ENCODE data around the gene ERC1. TPM values are rescaled to one million over a fixed set of nuclear protein-coding genes. Genes with fewer than 3 reads are reported as not detected.

Gene ERC1
- total and polyA plus RNA-seq, 2 of the 4 experiments (the other 2 are of a cell fraction), result 11.6 to 25.6 TPM

- no peak for TF ChIP-seq NFE2L2 (IDR thresholded peaks at IDR 0.05; ENCODE audit: low read depth, low read length)
Observed at GRCh38 chr12:1077036-1077803, 86.2 kb downstream of the ERC1 start (continued).

- Histone ChIP-seq H3K23ac (ENCODE audit: low read depth, low read length) (no peak overlapping the region), H3K56ac (ENCODE audit: extremely low read depth, insufficient read depth, low read length) (no peak overlapping the region), H3K9ac (ENCODE audit: low read depth, low read length) (no peak overlapping the region), H4K20me1 (ENCODE audit: insufficient read depth, low read length) (peaks cover 4% of the 10 kb centered on the region; the same call in 1 of the 2 replicates), H2AK9ac (replicated peaks; ENCODE audit: low read depth, low read length, poor library complexity) (no peak overlapping the region), H3K4me1 (ENCODE audit: control insufficient read depth, insufficient read depth, low read length) (peaks cover 3% of the 10 kb centered on the region; the same call in 1 of the 2 replicates), H3K9me3 (ENCODE audit: control insufficient read depth, insufficient read depth, low read length) (no peaks in the 10 kb centered on the region), H2AFZ (replicated peaks; ENCODE audit: low read length, poor library complexity) (no peak overlapping the region), H3K27me3 (ENCODE audit: control insufficient read depth, insufficient read depth, low read length) (no peaks in the 10 kb centered on the region), H4K8ac (ENCODE audit: low read depth in 2 of 2, low read length in 2 of 2) (no peak overlapping the region), H2BK20ac (ENCODE audit: low read depth, low read length) (no peak overlapping the region), H3K9me1 (ENCODE audit: insufficient read depth, low read length) (peaks cover 3% of the 10 kb centered on the region; the same call in 1 of the 2 replicates), H3K27ac (ENCODE audit: insufficient read depth, low read length) (no peak overlapping the region), H2BK15ac (ENCODE audit: low read depth, low read length) (no peak overlapping the region), H2BK120ac (ENCODE audit: low read depth, low read length) (no peak overlapping the region), H4K91ac (ENCODE audit: insufficient read depth, low read depth, low read length) (no peak overlapping the region), H3K36me3 (ENCODE audit: control insufficient read depth, insufficient read depth, low read length) (no peaks in the 10 kb centered on the region), H4K5ac (ENCODE audit: low read depth, low read length) (no peak overlapping the region), H3K4me3 (ENCODE audit: insufficient read depth, low read depth, low read length) (no peak overlapping the region), H3K4ac (ENCODE audit: low read depth, low read length) (no peak overlapping the region), H3K4me2 (ENCODE audit: low read depth, low read length) (no peak overlapping the region), H3K79me1 (ENCODE audit: low read depth in 1 of 2, low read length in 2 of 2) (peaks cover 22 to 32% of the 10 kb centered on the region in 2 experiments; a peak in 3 of 4 replicates), H3K14ac (replicated peaks; ENCODE audit: low read depth, low read length) (no peak overlapping the region), H2AK5ac (ENCODE audit: low read depth, low read length) (no peak overlapping the region), H2BK5ac (ENCODE audit: low read depth, low read length, poor library complexity, severe bottlenecking) (no peak overlapping the region), H3K18ac (ENCODE audit: low read depth, low read length) (no peak overlapping the region)
- DNase-seq (no peak), ATAC-seq (ENCODE audit: low read depth) (no peak)
- ChIA-PET POLR2A (ENCODE audit: unreplicated experiment) (no interaction called here), CTCF (interaction anchor here (0.5 to 1.7 kb wide), 2 partner anchors 15 to 384 kb away, joined by 3 to 6 read pairs; no protein-coding TSS in a partner anchor)
- BruUV-seq (replicated peaks), result no TSS peak
- in situ Hi-C loops (cut with MboI; ENCODE audit: low sequenced_read_pairs) (no loop called here), dilution Hi-C loops (cut with HindIII; ENCODE audit: low sequenced_read_pairs, unreplicated experiment) (no loop called here), intact Hi-C loops (cut with micrococcal nuclease) (no loop called here)
- no CpG with 5 or more reads among the region's 3 CpGs for WGBS, 2 experiments (ENCODE audit: extremely low coverage in 2 of 2, insufficient read length in 1 of 2)
- TF ChIP-seq ELK1 (IDR thresholded peaks at IDR 0.05; ENCODE audit: borderline replicate concordance, low read depth, low read length) (no peak), MAFK (IDR thresholded peaks at IDR 0.05; ENCODE audit: low read depth, low read length) (no peak), BHLHE40 (IDR thresholded peaks at IDR 0.05; ENCODE audit: low read depth, low read length) (no peak)
Observed at GRCh38 chr12:1078002-1078401, 87.0 kb downstream of the ERC1 start.
